Ishikawa (cell line): Measurements from ENCODE around the gene DYRK1B.
A peak's percentile ranks its signal among the peaks of the same experiment; 100 is the strongest.

Source experiments
- CEBPB ChIP-seq: IDR thresholded peaks from 2 replicates; pipeline ENCODE4 v1.6.1; 2012
- CREB1 ChIP-seq: IDR thresholded peaks from 2 replicates; pipeline ENCODE4 v1.6.1; 2012; ENCODE audit warnings: low read depth
- EGR1 ChIP-seq: IDR thresholded peaks from 2 replicates; pipeline ENCODE4 v1.6.1; 2012
- EP300 ChIP-seq: IDR thresholded peaks from 2 replicates; pipeline ENCODE4 v1.6.1; 2012; ENCODE audit warnings: borderline replicate concordance
- FOXM1 ChIP-seq: IDR thresholded peaks from 2 replicates; pipeline ENCODE4 v1.6.1; 2012; ENCODE audit warnings: low read depth, borderline replicate concordance
- MAX ChIP-seq: IDR thresholded peaks from 2 replicates; pipeline ENCODE4 v1.6.1; 2012
- NFIC ChIP-seq: IDR thresholded peaks from 2 replicates; pipeline ENCODE4 v1.6.1; 2012
- RAD21 ChIP-seq: IDR thresholded peaks from 2 replicates; pipeline ENCODE4 v1.6.1; 2012; ENCODE audit warnings: low read depth
- TAF1 ChIP-seq: IDR thresholded peaks from 2 replicates; pipeline ENCODE4 v1.6.1; 2012; ENCODE audit warnings: low read depth, mild to moderate bottlenecking
- TCF12 ChIP-seq: IDR thresholded peaks from 2 replicates; pipeline ENCODE4 v1.6.1; 2012; ENCODE audit warnings: low read depth
- TEAD4 ChIP-seq: IDR thresholded peaks from 2 replicates; pipeline ENCODE4 v1.6.1; 2012
- YY1 ChIP-seq: IDR thresholded peaks from 2 replicates; pipeline ENCODE4 v1.6.1; 2012; ENCODE audit warnings: low read depth
- ZBTB7A ChIP-seq: IDR thresholded peaks from 2 replicates; pipeline ENCODE4 v1.6.1; 2012; ENCODE audit warnings: low read depth
- TF ChIP-seq, protein P1 (sequence below): IDR thresholded peaks from 2 replicates; pipeline ENCODE4 v1.6.1; 2012; ENCODE audit warnings: low read depth, mild to moderate bottlenecking
- TF ChIP-seq, protein P2 (sequence below): IDR thresholded peaks from 2 replicates; pipeline ENCODE4 v1.6.1; 2012

The DYRK1B gene

GRCh38 chr19:39867952-39868351, 34.0 kb upstream of the DYRK1B start:
- TF ChIP-seq EGR1 (no peak), TAF1 (no peak), YY1 (no peak), CREB1 (no peak), CEBPB (no peak), TEAD4 (no peak), TCF12 (no peak)
- TF ChIP-seq, protein P1, sequence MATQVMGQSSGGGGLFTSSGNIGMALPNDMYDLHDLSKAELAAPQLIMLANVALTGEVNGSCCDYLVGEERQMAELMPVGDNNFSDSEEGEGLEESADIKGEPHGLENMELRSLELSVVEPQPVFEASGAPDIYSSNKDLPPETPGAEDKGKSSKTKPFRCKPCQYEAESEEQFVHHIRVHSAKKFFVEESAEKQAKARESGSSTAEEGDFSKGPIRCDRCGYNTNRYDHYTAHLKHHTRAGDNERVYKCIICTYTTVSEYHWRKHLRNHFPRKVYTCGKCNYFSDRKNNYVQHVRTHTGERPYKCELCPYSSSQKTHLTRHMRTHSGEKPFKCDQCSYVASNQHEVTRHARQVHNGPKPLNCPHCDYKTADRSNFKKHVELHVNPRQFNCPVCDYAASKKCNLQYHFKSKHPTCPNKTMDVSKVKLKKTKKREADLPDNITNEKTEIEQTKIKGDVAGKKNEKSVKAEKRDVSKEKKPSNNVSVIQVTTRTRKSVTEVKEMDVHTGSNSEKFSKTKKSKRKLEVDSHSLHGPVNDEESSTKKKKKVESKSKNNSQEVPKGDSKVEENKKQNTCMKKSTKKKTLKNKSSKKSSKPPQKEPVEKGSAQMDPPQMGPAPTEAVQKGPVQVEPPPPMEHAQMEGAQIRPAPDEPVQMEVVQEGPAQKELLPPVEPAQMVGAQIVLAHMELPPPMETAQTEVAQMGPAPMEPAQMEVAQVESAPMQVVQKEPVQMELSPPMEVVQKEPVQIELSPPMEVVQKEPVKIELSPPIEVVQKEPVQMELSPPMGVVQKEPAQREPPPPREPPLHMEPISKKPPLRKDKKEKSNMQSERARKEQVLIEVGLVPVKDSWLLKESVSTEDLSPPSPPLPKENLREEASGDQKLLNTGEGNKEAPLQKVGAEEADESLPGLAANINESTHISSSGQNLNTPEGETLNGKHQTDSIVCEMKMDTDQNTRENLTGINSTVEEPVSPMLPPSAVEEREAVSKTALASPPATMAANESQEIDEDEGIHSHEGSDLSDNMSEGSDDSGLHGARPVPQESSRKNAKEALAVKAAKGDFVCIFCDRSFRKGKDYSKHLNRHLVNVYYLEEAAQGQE: no peak

DNA sequence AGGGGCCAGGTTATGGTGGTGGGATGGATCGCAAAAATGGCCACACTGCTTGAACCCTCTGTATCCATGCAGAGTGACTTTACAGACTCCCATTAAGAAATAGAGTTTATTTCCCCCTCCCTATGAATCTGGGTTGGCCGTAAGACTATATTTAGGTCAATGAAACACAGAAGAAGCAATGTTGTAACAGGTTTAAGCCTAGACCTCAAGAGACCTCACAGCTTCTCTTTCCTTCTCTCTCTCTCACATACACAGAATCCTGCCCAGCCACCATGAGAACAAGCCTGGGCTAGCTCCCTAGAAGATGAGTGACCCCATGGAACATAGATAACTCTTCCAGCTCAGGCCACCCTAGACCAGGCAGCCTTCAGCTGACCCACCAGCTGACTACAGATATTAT, 33.2 kb upstream of the DYRK1B start:
- no peak for TF ChIP-seq ZBTB7A
- TF ChIP-seq RAD21: no peak
- no peak for TF ChIP-seq EGR1
- TF ChIP-seq YY1: no peak
- TF ChIP-seq, protein P1: no peak
- no peak for TF ChIP-seq NFIC
- TF ChIP-seq CREB1: no peak
- TF ChIP-seq MAX: no peak

DNA sequence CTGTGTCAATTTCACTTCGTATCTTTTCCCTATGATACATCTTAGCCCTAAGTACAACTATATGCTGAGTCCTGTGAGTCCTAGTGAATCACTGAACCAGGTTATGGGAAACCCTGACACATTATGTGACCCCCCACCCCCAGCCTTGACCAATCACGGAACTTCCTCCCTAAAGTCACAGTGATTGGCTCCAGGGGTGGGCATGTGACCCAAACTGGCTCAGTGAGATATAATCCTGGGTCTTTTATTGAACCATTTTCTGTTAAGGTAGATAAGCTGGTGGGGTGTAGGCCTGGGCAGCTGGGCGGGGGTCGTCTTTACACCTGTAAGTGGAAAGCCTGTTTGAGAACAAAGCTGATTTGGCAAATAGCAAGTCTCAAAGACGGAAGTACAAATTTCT, 32.0 kb upstream of the DYRK1B start:
- TF ChIP-seq, protein P2, sequence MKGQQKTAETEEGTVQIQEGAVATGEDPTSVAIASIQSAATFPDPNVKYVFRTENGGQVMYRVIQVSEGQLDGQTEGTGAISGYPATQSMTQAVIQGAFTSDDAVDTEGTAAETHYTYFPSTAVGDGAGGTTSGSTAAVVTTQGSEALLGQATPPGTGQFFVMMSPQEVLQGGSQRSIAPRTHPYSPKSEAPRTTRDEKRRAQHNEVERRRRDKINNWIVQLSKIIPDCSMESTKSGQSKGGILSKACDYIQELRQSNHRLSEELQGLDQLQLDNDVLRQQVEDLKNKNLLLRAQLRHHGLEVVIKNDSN: peak; percentile 59
- TF ChIP-seq CEBPB (no peak), RAD21 (no peak)

DNA sequence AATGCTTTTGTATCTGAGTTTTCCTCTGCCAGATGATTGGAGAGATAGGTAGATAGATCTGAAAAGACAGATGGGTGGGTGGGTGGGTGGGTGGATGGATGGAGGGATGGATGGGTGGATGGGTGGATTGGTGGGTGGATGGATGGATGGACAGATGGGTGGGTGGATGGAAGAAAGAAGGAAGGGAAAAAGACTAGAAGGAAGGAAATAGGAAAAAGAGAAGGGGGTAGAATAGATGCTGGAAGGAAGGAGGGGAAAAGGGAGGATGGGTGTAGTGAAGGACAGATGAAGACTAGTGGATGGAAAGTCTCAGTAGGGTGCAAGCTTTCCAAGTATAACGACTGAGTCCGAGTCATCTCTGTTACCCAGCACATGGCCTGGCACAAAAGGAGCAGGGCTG, 31.2 kb upstream of the DYRK1B start:
- TF ChIP-seq TCF12 (no peak), RAD21 (no peak), EP300 (no peak), CREB1 (no peak), MAX (no peak), TEAD4 (no peak), ZBTB7A (no peak), EGR1 (no peak), YY1 (no peak), TAF1 (no peak), FOXM1 (no peak), NFIC (no peak), CEBPB (no peak)
- TF ChIP-seq, protein P1: no peak
- TF ChIP-seq, protein P2: no peak

- TF ChIP-seq TCF12 (no peak), TAF1 (no peak)
These were observed 30.2 kb upstream of the DYRK1B start for GRCh38 chr19:39864118-39864517.

GRCh38 chr19:39858541-39858940, 24.6 kb upstream of the DYRK1B start:
- no peak for TF ChIP-seq TEAD4
- TF ChIP-seq YY1: no peak
- no peak for TF ChIP-seq CEBPB
